H1 (cell line): Measurements from ENCODE around the gene SAE1.

Source experiments
- BACH1 ChIP-seq: IDR thresholded peaks from 2 replicates; pipeline ENCODE4 v1.6.1; 2012; ENCODE audit warnings: low read length, improper control_type of control experiment
- HDAC2 ChIP-seq, 2 experiments: fragments of 300-600 bp in 1 of 2; sonication (generic) in 1 of 2; IDR thresholded peaks; 2 replicates each; pipeline ENCODE4 v1.6.1; 2011 to 2012; ENCODE audit warnings: low read depth in 2 of 2, low read length in 2 of 2, mild to moderate bottlenecking in 2 of 2, moderate library complexity in 2 of 2, borderline replicate concordance in 1 of 2, inconsistent platforms in 1 of 2
- HDAC6 ChIP-seq: IDR thresholded peaks from one replicate; pipeline ENCODE4 v1.7.1; 2012; ENCODE audit warnings: low read depth, mild to moderate bottlenecking, inconsistent platforms, low read length, moderate library complexity
- MAFK ChIP-seq: IDR thresholded peaks from 2 replicates; pipeline ENCODE4 v1.6.1; 2012; ENCODE audit warnings: low read depth, mild to moderate bottlenecking, improper control_type of control experiment, low read length
- NRF1 ChIP-seq: IDR thresholded peaks from 2 replicates; pipeline ENCODE4 v1.6.1; 2011; ENCODE audit warnings: mild to moderate bottlenecking, low read depth, low read length, improper control_type of control experiment
- POLR2A ChIP-seq, 2 experiments: IDR thresholded peaks; 1 replicate in 1 of 2; 2 replicates in 1 of 2; pipeline ENCODE4 v1.6.1; 2011; ENCODE audit warnings: low read depth in 2 of 2, low read length in 2 of 2, mild to moderate bottlenecking in 2 of 2; ENCODE audit errors: control extremely low read depth in 1 of 2
- POLR2AphosphoS5 ChIP-seq: IDR thresholded peaks from 2 replicates; pipeline ENCODE4 v1.6.1; 2011; ENCODE audit warnings: low read depth, low read length
- SP1 ChIP-seq: IDR thresholded peaks from 2 replicates; pipeline ENCODE4 v1.6.1; 2011; ENCODE audit warnings: low read depth, low read length
- SRF ChIP-seq: IDR thresholded peaks from 2 replicates; pipeline ENCODE4 v1.6.1; 2011; ENCODE audit warnings: mild to moderate bottlenecking, low read depth, low read length, moderate library complexity
- TF ChIP-seq, protein P1 (sequence below), 3 experiments: IDR thresholded peaks; 1 replicate in 2 of 3; 2 replicates in 1 of 3; pipeline versions ENCODE4 v1.5.1 to v1.6.1; 2011; ENCODE audit warnings: low read length in 3 of 3, mild to moderate bottlenecking in 3 of 3, inconsistent platforms in 2 of 3, low read depth in 1 of 3, moderate library complexity in 1 of 3; ENCODE audit not compliant: insufficient read depth in 1 of 3; ENCODE audit errors: control extremely low read depth in 1 of 3

DNA sequence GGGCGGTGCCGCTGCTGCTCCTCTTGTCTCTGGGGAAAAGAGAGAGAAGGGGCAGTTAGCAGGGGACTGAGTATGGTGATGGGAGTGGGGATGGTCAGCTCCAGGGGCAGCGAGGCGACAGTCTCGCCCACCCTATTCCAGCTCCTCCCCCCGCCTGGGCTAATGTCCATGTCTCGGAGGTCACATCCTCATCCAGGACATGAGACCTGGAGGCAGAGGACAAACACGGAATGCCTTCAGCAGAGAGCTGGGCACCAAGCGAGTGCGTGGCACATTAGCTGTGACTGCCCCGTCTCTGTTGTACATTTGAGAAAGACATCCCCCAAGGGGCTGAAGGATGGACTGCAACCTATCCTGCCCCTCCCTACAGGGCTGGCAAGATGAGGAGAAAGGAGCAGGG is 91.3 kb downstream of the SAE1 start:
- TF ChIP-seq MAFK: no peak
- TF ChIP-seq, protein P1, sequence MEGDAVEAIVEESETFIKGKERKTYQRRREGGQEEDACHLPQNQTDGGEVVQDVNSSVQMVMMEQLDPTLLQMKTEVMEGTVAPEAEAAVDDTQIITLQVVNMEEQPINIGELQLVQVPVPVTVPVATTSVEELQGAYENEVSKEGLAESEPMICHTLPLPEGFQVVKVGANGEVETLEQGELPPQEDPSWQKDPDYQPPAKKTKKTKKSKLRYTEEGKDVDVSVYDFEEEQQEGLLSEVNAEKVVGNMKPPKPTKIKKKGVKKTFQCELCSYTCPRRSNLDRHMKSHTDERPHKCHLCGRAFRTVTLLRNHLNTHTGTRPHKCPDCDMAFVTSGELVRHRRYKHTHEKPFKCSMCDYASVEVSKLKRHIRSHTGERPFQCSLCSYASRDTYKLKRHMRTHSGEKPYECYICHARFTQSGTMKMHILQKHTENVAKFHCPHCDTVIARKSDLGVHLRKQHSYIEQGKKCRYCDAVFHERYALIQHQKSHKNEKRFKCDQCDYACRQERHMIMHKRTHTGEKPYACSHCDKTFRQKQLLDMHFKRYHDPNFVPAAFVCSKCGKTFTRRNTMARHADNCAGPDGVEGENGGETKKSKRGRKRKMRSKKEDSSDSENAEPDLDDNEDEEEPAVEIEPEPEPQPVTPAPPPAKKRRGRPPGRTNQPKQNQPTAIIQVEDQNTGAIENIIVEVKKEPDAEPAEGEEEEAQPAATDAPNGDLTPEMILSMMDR (IDR thresholded peaks at IDR 0.05; ENCODE audit: control extremely low read depth in 1 of 3, insufficient read depth in 1 of 3, low read depth in 1 of 3, low read length in 3 of 3): no peak
- no peak for TF ChIP-seq SP1
- no peak for TF ChIP-seq SRF
- TF ChIP-seq POLR2AphosphoS5: no peak
- TF ChIP-seq BACH1: no peak
- TF ChIP-seq HDAC2 (IDR thresholded peaks at IDR 0.05; ENCODE audit: borderline replicate concordance in 1 of 2, low read depth in 2 of 2, low read length in 2 of 2): no peak
- TF ChIP-seq NRF1: no peak
- TF ChIP-seq HDAC6: no peak
- TF ChIP-seq POLR2A (IDR thresholded peaks at IDR 0.05; ENCODE audit: control extremely low read depth in 1 of 2, low read depth in 2 of 2, low read length in 2 of 2): no peak
